NCI-H146 (cell line): ENCODE measurements around the gene CCDC106.

Source experiments
- DNase-seq: peaks from one replicate; lab custom pipeline; 2025; lab: John Stamatoyannopoulos, UW

The CCDC106 gene

GRCh38 chr19:55613930-55614710 is 33.9 kb upstream of the CCDC106 start:
- DNase-seq = no peak

GRCh38 chr19:55614711-55615542 is 33.1 kb upstream of the CCDC106 start:
- DNase-seq = no peak

GRCh38 chr19:55615543-55616394 is 32.2 kb upstream of the CCDC106 start:
- no peak for DNase-seq

- no peak for DNase-seq
These were observed 31.6 kb upstream of the CCDC106 start for GRCh38 chr19:55616395-55616875.

- no peak for DNase-seq
These were observed 30.6 kb upstream of the CCDC106 start for GRCh38 chr19:55617426-55617825.

- no peak for DNase-seq
These were observed 29.6 kb upstream of the CCDC106 start for GRCh38 chr19:55618426-55618825.

- no peak for DNase-seq
These were observed 28.7 kb upstream of the CCDC106 start for GRCh38 chr19:55619286-55619685.

GRCh38 chr19:55620410-55621204 is 27.4 kb upstream of the CCDC106 start:
- no peak for DNase-seq

- DNase-seq = no peak
These were observed 26.8 kb upstream of the CCDC106 start for GRCh38 chr19:55621205-55621672.

GRCh38 chr19:55621673-55622231 is 26.3 kb upstream of the CCDC106 start:
- no peak for DNase-seq

- no peak for DNase-seq
These were observed 25.6 kb upstream of the CCDC106 start for GRCh38 chr19:55622242-55622969.

GRCh38 chr19:55623130-55623529 is 24.9 kb upstream of the CCDC106 start:
- no peak for DNase-seq

- DNase-seq = no peak
These were observed 24.5 kb upstream of the CCDC106 start for GRCh38 chr19:55623561-55623960.

- DNase-seq = peak; percentile 97
These were observed 23.7 kb upstream of the CCDC106 start, which contains the start of gene ZNF784 for GRCh38 chr19:55624109-55625003. Gene ZNF784 (minus strand): TSS chr19:55624566. CDS start chr19:55624561, 5 bp downstream.

- DNase-seq = no peak
These were observed 23.0 kb upstream of the CCDC106 start for GRCh38 chr19:55625004-55625326.

- no peak for DNase-seq
These were observed 21.7 kb upstream of the CCDC106 start for GRCh38 chr19:55626350-55626749.

- DNase-seq = peak; percentile 93
These were observed 15.6 kb upstream of the CCDC106 start for GRCh38 chr19:55632463-55632834.

- DNase-seq = no peak
These were observed 14.2 kb upstream of the CCDC106 start for GRCh38 chr19:55633861-55634260.

GRCh38 chr19:55635334-55635717 is 12.7 kb upstream of the CCDC106 start:
- no peak for DNase-seq
